ENCODE data around the gene CNTNAP5.

- TF ChIP-seq, protein P1, sequence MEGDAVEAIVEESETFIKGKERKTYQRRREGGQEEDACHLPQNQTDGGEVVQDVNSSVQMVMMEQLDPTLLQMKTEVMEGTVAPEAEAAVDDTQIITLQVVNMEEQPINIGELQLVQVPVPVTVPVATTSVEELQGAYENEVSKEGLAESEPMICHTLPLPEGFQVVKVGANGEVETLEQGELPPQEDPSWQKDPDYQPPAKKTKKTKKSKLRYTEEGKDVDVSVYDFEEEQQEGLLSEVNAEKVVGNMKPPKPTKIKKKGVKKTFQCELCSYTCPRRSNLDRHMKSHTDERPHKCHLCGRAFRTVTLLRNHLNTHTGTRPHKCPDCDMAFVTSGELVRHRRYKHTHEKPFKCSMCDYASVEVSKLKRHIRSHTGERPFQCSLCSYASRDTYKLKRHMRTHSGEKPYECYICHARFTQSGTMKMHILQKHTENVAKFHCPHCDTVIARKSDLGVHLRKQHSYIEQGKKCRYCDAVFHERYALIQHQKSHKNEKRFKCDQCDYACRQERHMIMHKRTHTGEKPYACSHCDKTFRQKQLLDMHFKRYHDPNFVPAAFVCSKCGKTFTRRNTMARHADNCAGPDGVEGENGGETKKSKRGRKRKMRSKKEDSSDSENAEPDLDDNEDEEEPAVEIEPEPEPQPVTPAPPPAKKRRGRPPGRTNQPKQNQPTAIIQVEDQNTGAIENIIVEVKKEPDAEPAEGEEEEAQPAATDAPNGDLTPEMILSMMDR (IDR thresholded peaks at IDR 0.05; ENCODE audit: low read depth, low read length) = no peak
- TF ChIP-seq EZH2phosphoT487 (IDR thresholded peaks at IDR 0.05; ENCODE audit: low read depth) = no peak
Observed at GRCh38 chr2:124540805-124541204, 515.7 kb downstream of the CNTNAP5 start.
